ENCODE measurements around the gene DTD1. TPM values are rescaled to one million over a fixed set of nuclear protein-coding genes. Genes with fewer than 3 reads are reported as not detected.
A peak's percentile ranks its signal among the peaks of the same experiment; 100 is the strongest.

The DTD1 gene
- total RNA-seq, 2 donors from 2014 or later, result 46.1 to 47.6 TPM

DNA sequence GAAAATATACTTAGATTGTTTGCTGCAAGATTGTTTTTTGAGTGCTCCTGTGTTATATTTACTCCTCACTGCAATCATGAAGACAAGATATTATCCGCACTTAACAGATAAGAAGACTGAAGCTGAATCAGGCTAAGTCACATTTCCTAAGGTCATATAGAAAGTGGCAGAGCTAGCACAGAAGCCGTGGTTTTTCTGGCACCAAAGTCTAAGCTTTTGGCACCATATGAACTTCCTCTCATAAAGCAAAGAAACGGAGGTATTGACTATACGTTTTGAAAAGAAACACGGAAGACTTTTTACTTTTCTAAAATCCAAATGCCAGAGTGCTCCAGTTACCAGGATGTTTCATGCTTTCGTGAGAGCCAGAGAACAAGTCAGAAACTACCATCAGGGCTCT lies 9.3 kb upstream of the DTD1 start:
- peak in 1 of 2 donors; percentile 45 for ATAC-seq (replicated peaks in 1 of 2)
- Mint-ChIP-seq H3K36me3 (ENCODE audit: insufficient read depth in 2 of 2) (no peaks in the 10 kb centered on the region), H3K27me3 (ENCODE audit: low read depth) (peaks cover under 1% of the 10 kb centered on the region), H3K4me3 (peak overlapping the region in 1 of 2 donors; percentile 77), H3K27ac (peak overlapping the region; percentile 70), H3K9me3 (no peaks in the 10 kb centered on the region), H3K4me1 (ENCODE audit: low read depth) (no peaks in the 10 kb centered on the region)
- no peak for DNase-seq

DNA sequence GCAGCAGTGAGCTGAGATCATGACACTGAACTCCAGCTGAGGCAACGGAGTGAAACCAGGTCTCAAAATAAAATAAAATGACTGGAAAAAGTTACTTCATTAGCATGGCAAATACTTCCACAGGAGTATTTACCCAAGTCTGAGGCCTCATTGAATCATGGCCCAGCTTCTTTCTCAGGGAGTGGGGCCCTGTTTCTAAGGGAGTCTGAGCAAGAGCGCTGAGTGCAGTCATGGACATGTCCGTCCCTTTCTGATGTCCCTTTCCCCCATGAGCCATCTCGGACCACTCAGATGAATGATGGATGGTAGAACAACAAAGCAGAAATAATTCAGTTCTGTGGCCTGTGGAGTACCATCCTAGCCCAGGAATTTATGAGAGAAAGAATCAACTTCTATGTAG lies 7.8 kb upstream of the DTD1 start:
- DNase-seq (no peak), ATAC-seq (replicated peaks in 1 of 2) (no peak)
- no peak overlapping the region for H3K27ac Mint-ChIP-seq
- peaks cover 9% of the 10 kb centered on the region for H3K27me3 Mint-ChIP-seq (ENCODE audit: low read depth)
- no peaks in the 10 kb centered on the region for H3K36me3 Mint-ChIP-seq (ENCODE audit: insufficient read depth in 2 of 2)
- no peaks in the 10 kb centered on the region for H3K4me1 Mint-ChIP-seq (ENCODE audit: low read depth)
- no peaks in the 10 kb centered on the region for H3K9me3 Mint-ChIP-seq
- no peak overlapping the region for H3K4me3 Mint-ChIP-seq

DNA sequence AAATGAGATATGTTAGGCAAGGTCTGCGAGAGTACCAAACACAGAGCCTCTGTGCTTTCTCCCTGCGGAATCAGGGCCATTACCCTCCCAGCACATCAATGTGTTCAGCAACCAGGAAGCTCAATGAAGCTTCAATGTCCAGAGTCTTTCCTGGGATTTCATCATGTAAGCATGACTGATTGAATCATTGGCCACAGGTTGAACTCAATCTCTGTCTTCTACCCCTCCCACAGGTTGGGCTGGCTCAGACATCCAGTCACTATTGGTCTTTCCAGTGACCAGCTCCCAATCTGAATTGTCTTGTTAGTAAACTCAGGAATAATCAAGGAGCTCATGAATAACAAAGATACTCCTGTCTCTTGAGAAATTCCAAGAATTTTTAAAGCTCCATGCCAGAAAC lies 2.7 kb upstream of the DTD1 start:
- Mint-ChIP-seq H3K4me3 (no peak overlapping the region), H3K4me1 (ENCODE audit: low read depth) (peaks cover 28% of the 10 kb centered on the region), H3K9me3 (no peaks in the 10 kb centered on the region), H3K27me3 (ENCODE audit: low read depth) (peaks cover 9% of the 10 kb centered on the region), H3K27ac (no peak overlapping the region), H3K36me3 (ENCODE audit: insufficient read depth in 2 of 2) (peaks cover 2 to 4% of the 10 kb centered on the region in 2 donors)
- no peak for ATAC-seq (replicated peaks in 1 of 2)
- DNase-seq, result no peak

DNA sequence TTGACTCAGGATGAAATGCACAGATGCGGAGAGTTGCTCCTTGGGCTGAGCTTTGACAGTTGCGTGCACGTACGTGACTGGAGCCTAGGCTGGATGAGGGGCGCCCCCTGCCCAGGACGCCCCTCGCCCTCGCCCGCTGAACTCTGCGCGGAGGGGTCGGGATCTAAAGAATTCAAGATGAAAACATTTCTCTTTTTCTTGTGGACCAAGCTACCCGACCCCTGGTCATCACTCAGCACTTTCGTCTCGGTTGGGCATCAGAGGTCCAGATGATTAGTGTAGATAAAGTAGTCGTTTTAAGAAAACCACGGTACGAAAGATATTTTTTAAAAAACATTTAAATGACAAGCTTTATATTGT lies 700 bp downstream of the DTD1 start:
- Mint-ChIP-seq H3K4me1 (ENCODE audit: low read depth) (peaks cover 37% of the 10 kb centered on the region), H3K4me3 (peak overlapping the region; percentile 92 to 97), H3K9me3 (no peaks in the 10 kb centered on the region), H3K27ac (peak overlapping the region; percentile 77), H3K27me3 (ENCODE audit: low read depth) (peaks cover 9% of the 10 kb centered on the region), H3K36me3 (ENCODE audit: insufficient read depth in 2 of 2) (peaks cover 2 to 4% of the 10 kb centered on the region in 2 donors)
- ATAC-seq (replicated peaks in 1 of 2) (peak in 1 of 2 donors; percentile 8), DNase-seq (peak in 1 of 2 donors; percentile 10)

DNA sequence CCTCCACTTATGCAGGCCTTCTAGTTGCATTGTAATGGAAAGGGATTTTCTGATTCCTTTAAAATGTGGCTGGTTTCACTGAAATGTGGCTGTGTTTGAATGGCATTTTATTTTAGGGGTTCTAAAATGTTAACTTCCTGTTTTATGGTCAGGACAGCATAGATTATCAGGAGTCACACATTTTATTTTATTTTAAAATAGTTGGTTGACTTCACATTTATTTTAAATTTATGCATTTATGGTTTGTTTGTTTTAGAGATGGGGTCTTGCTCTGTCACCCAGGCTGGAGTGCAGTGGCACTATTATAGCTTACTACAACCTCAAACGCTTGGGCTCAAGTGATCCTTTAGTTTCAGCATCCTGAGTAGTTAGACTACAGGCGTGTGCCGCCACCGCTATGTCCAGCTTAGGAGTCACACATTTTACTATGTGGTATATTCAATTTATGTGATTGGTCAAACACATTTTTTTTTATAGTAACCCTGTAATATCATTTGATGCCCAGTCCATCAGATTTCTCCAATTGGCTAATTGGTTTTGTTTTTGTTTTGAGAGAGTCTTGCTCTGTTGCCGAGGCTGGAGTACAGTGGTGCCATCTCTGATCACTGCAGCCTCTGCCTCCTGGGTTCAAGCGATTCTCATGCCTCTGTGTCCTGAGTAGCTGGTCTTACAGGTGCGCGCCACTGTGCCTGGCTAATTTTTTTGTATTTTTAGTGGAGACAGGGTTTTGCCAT lies 2.3 kb downstream of the DTD1 start:
- peak overlapping the region; percentile 55 to 97 for H3K4me3 Mint-ChIP-seq

DNA sequence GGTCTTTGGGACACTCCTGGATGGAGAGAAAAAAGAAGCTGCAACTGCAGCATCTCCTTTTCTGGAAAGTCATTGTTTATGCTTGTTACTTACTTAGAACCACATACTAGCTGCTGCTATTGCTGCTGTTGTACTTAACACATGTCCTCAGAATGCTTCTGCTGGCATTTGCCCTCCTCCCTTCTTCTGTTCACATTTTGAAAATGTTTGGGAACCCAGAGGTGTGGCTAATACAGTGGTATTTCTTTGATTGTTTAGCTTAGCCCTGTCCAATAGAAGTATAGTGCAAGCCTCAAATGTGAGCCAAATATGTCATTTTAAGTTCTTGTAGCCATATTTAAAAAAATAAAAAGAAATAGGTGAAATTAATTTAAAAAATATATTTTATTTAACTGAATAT lies 8.4 kb downstream of the DTD1 start:
- no peak overlapping the region for H3K4me3 Mint-ChIP-seq
- no peak overlapping the region for H3K27ac Mint-ChIP-seq
- DNase-seq, result no peak
- no peaks in the 10 kb centered on the region for H3K9me3 Mint-ChIP-seq
- peaks cover 2 to 9% of the 10 kb centered on the region in 2 donors for H3K36me3 Mint-ChIP-seq (ENCODE audit: insufficient read depth in 2 of 2)
- H3K4me1 Mint-ChIP-seq (ENCODE audit: low read depth), result no peaks in the 10 kb centered on the region
- H3K27me3 Mint-ChIP-seq (ENCODE audit: low read depth), result no peaks in the 10 kb centered on the region
- ATAC-seq (replicated peaks in 1 of 2), result no peak

More for the DNA sequence above, 2.3 kb downstream of the DTD1 start:
- ATAC-seq (replicated peaks in 1 of 2) (no peak), DNase-seq (no peak)
- Mint-ChIP-seq H3K27ac (peak overlapping the region; percentile 83), H3K27me3 (ENCODE audit: low read depth) (no peaks in the 10 kb centered on the region), H3K9me3 (no peaks in the 10 kb centered on the region), H3K4me1 (ENCODE audit: low read depth) (peaks cover 37% of the 10 kb centered on the region), H3K36me3 (ENCODE audit: insufficient read depth in 2 of 2) (peaks cover 2 to 4% of the 10 kb centered on the region in 2 donors)

DNA sequence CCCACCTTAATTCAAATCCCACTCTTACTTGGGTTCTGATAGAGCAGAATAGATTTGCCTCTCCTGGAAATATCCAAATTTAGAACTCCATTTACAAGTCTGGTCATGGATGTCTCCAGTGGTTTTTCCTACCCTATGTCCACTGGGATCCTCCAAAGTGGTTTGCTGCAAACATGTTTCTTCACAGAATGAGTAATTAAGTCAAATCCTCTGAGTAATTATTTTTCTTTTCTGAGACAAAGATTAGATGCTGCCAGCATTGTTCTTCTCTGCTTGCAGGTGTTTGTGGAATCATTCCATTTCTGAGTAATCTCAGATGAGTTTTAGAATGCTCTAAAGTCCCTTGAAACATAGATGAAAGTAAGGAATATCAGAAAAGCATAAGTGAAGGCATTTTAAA lies 21.9 kb downstream of the DTD1 start:
- H3K27ac Mint-ChIP-seq, result peak overlapping the region; percentile 35
- no peaks in the 10 kb centered on the region for H3K27me3 Mint-ChIP-seq (ENCODE audit: low read depth)
- DNase-seq (no peak), ATAC-seq (replicated peaks in 1 of 2) (no peak)
- no peak overlapping the region for H3K4me3 Mint-ChIP-seq
- H3K9me3 Mint-ChIP-seq, result no peaks in the 10 kb centered on the region
- H3K36me3 Mint-ChIP-seq (ENCODE audit: insufficient read depth in 2 of 2), result peaks cover 0 to 5% of the 10 kb centered on the region in 2 donors
- peaks cover 9% of the 10 kb centered on the region for H3K4me1 Mint-ChIP-seq (ENCODE audit: low read depth)

DNA sequence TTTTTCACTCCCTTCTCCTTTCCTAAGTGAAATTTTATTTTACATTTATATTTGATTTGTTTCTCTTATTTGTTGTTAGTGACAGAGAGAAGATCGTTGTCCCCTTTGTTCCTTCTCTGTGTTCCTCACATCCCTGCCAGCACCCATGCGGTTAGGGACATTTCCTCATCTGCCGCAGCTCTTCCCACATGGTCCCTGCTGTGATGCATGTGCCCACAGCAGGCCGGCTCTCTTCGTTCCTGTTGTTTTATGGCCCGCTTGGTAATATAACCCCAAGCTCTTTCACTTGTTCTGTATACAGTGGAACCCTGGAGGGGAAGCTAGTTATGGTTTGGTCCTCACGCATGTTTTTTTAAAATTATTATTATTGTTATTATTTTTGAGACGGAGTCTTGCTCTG lies 23.6 kb downstream of the DTD1 start:
- peaks cover 0 to 8% of the 10 kb centered on the region in 2 donors for H3K36me3 Mint-ChIP-seq (ENCODE audit: insufficient read depth in 2 of 2)

DNA sequence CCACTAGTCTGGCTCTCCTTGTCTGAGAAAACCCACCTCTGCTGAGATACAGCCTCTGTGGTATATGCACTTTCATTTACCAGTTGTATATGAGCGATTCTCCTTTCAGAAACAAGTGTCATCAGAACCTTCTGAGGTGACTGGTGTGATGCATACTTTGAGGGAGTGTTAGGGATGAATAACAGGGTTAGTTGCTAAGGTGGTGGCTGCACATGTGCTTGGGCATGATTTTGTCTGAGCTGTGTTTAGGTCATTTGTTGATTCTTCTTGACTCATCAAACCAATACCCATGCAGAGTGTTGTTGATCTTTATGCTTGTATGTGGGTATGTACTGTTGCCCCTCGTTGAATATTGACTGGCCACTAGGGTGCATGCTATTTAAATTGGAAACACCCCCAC lies 25.7 kb downstream of the DTD1 start:
- Mint-ChIP-seq H3K4me3 (no peak overlapping the region), H3K9me3 (no peaks in the 10 kb centered on the region), H3K36me3 (ENCODE audit: insufficient read depth in 2 of 2) (peaks cover 0 to 15% of the 10 kb centered on the region in 2 donors), H3K27me3 (ENCODE audit: low read depth) (no peaks in the 10 kb centered on the region), H3K4me1 (ENCODE audit: low read depth) (peaks cover 12% of the 10 kb centered on the region), H3K27ac (no peak overlapping the region)
- ATAC-seq (replicated peaks in 1 of 2), result peak; percentile 97 to 98
- peak; percentile 20 to 29 for DNase-seq

More for the DNA sequence above, 23.6 kb downstream of the DTD1 start:
- Mint-ChIP-seq H3K4me3 (no peak overlapping the region), H3K4me1 (ENCODE audit: low read depth) (peaks cover 12% of the 10 kb centered on the region), H3K9me3 (no peaks in the 10 kb centered on the region), H3K27me3 (ENCODE audit: low read depth) (no peaks in the 10 kb centered on the region), H3K27ac (no peak overlapping the region)
- ATAC-seq (replicated peaks in 1 of 2), result no peak
- no peak for DNase-seq

DNA sequence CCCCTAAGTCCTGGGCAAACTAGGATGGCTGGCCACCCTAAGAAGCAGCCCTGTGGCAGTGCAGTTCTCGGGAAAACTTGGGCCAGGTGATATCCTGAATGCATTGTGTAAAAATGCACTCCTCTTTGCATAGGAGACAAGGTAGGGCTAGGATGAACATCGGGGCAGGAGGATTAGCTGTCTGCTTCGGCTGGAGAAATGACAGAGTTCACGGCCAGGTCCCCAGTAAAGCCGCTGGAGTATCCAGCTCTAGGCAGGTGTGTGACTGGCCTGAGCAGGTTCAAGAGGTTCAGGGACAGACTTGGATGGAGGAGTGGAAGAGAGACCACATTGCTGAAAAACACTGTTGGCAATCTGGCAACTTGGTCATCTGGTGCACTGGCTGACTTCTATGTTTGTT lies 26.4 kb downstream of the DTD1 start:
- H3K36me3 Mint-ChIP-seq (ENCODE audit: insufficient read depth in 2 of 2), result peaks cover 0 to 15% of the 10 kb centered on the region in 2 donors
- no peak overlapping the region for H3K27ac Mint-ChIP-seq
- peaks cover 12% of the 10 kb centered on the region for H3K4me1 Mint-ChIP-seq (ENCODE audit: low read depth)
- H3K9me3 Mint-ChIP-seq, result no peaks in the 10 kb centered on the region
- H3K27me3 Mint-ChIP-seq (ENCODE audit: low read depth), result no peaks in the 10 kb centered on the region
- DNase-seq, result no peak
- no peak for ATAC-seq (replicated peaks in 1 of 2)
- H3K4me3 Mint-ChIP-seq, result no peak overlapping the region

DNA sequence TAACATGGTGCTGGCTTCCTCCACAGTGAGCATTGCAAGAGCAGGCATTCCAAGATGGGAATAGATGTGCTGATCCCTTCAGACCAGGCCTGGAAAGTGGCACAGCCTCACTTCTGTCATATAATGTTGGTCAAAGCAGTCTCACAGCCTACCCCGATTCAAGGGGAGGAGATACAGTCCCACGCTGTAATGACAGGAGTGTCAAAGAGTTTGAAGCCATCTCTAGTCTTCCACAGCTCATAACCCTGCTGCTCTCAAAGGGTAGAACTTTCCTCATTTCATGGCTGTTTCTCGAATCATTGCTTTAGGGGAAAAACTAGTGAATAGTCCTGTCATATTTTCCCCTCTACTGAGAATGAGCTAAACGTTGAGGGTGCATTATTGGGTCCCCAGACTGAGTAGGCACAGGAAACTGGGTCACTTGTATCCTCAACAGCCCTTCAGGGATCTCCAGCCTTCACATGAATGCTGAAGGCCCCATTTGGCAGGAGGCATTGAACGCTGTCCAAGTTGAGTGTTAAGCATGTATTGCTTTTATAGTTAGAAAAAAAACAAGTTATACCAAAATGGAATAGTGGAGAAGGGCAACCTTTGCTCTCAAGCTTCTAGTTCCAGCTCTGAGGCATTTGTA lies 27.3 kb downstream of the DTD1 start:
- DNase-seq, result no peak
- Mint-ChIP-seq H3K9me3 (no peaks in the 10 kb centered on the region), H3K27me3 (ENCODE audit: low read depth) (no peaks in the 10 kb centered on the region), H3K27ac (no peak overlapping the region), H3K4me3 (no peak overlapping the region), H3K4me1 (ENCODE audit: low read depth) (peaks cover 12% of the 10 kb centered on the region), H3K36me3 (ENCODE audit: insufficient read depth in 2 of 2) (peaks cover 0 to 10% of the 10 kb centered on the region in 2 donors)
- no peak for ATAC-seq (replicated peaks in 1 of 2)

DNA sequence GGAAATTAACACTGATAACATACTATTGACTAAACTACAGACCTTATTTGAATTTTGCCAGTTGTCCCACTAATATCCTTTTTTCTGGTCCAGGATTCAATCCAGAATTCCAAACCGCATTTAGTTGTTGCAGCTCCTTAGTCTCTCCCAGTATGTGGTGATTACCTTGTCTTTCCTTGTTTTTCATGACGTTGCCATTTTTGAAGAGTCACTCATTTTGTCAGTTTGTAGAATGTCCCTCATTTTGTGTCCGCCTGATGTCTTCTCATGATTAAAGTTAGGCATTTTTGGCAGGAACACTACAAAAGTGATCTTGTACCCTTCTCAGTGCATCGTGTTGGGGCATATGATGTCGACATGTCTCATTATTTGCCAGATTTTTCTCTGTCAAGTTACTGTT lies 33.1 kb downstream of the DTD1 start:
- DNase-seq (no peak), ATAC-seq (replicated peaks in 1 of 2) (no peak)
- H3K9me3 Mint-ChIP-seq, result no peaks in the 10 kb centered on the region
- no peak overlapping the region for H3K27ac Mint-ChIP-seq
- no peaks in the 10 kb centered on the region for H3K4me1 Mint-ChIP-seq (ENCODE audit: low read depth)
- H3K27me3 Mint-ChIP-seq (ENCODE audit: low read depth), result no peaks in the 10 kb centered on the region
- H3K36me3 Mint-ChIP-seq (ENCODE audit: insufficient read depth in 2 of 2), result peaks cover 0 to 10% of the 10 kb centered on the region in 2 donors
- H3K4me3 Mint-ChIP-seq, result no peak overlapping the region

DNA sequence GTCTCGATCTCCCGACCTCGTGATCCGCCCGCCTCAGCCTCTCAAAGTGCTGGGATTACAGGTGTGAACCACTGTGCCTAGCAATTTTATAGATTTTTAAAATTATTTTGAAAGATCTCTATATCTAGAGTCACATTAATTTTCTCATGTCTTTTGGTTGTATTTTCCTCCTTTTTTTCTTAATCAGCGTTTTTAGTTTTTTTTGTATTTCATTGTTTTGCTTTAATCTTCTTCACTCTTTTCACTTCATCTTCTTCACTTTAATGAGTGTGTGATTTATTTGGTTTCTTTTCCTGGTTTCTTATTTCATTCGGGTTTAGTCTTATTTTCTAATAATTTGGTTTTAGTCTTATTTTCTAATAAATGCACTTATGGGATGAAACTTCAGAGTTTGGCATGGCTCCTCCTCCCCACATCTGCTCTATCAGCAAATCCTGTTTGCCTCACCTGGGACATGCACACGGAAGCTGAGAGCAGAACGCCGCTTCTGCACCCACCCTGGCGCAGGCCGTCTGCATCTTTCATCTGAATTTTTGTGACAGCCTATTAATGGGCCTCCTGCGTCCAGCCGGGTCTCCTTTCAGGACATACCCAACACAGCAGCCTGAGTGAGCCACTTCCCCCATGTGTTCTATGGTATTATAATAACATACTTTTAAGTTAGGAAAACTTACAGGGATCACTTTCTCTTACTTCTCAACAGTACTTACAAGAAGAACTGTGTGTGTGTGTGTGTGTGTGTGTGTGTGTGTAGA lies 35.5 kb downstream of the DTD1 start:
- Mint-ChIP-seq H3K27me3 (ENCODE audit: low read depth) (no peaks in the 10 kb centered on the region), H3K4me1 (ENCODE audit: low read depth) (no peaks in the 10 kb centered on the region), H3K36me3 (ENCODE audit: insufficient read depth in 2 of 2) (peaks cover under 1 to 2% of the 10 kb centered on the region in 2 donors), H3K9me3 (no peaks in the 10 kb centered on the region), H3K27ac (no peak overlapping the region), H3K4me3 (no peak overlapping the region)
- no peak for DNase-seq
- ATAC-seq (replicated peaks in 1 of 2), result no peak
